H1 (cell line): ENCODE measurements around the gene TLR8. TPM values are rescaled to one million over a fixed set of nuclear protein-coding genes. Genes with fewer than 3 reads are reported as not detected.

Experiments
- CTCF ChIA-PET: fragments of 300-600 bp; sonication (Branson Sonifier 250); formaldehyde crosslinking; loops from one replicate; lab custom pipeline; 2021; ENCODE audit not compliant: partially characterized antibody; lab: Charles Lee
- POLR2A ChIA-PET: fragments of 300-600 bp; sonication (Branson Sonifier 250); formaldehyde crosslinking; loops from one replicate; lab custom pipeline; 2021; ENCODE audit warnings: inconsistent platforms; ENCODE audit not compliant: partially characterized antibody; lab: Charles Lee
- DNase-seq, 2 experiments: peaks; one replicate each; pipeline versions ENCODE4 v3.0.0 to v3.0.0-alpha.2; 2010 to 2022; ENCODE audit warnings: low spot score in 2 of 2, low read depth in 1 of 2, mixed read lengths in 1 of 2
- FAIRE-seq: peaks from 2 replicates; lab custom pipeline; 2011; peaks lifted over from hg19 to GRCh38; lab: Jason Lieb, UNC
- H2AFZ ChIP-seq: 2 replicates; pipeline ENCODE4 v1.8.1; 2012; ENCODE audit warnings: low read length, inconsistent platforms
- H2AK5ac ChIP-seq: 2 replicates; pipeline ENCODE4 v1.6.1; 2013; ENCODE audit warnings: low read depth, low read length
- H2BK120ac ChIP-seq: replicated peaks from 2 replicates; pipeline ENCODE3; 2013; ENCODE audit warnings: low read depth, low read length, inconsistent platforms
- H2BK12ac ChIP-seq: 2 replicates; pipeline ENCODE4 v1.6.1; 2013; ENCODE audit warnings: low read depth, low read length
- H2BK15ac ChIP-seq: 2 replicates; pipeline ENCODE4 v1.6.1; 2013; ENCODE audit warnings: low read length
- H2BK20ac ChIP-seq: 2 replicates; pipeline ENCODE4 v1.6.1; 2013; ENCODE audit warnings: low read length
- H2BK5ac ChIP-seq: 2 replicates; pipeline ENCODE4 v1.6.1; 2013; ENCODE audit warnings: low read depth, low read length
- H3K14ac ChIP-seq: 2 replicates; pipeline ENCODE4 v1.6.1; 2013; ENCODE audit warnings: inconsistent platforms; ENCODE audit not compliant: insufficient read length
- H3K18ac ChIP-seq: 2 replicates; pipeline ENCODE4 v1.6.1; 2013; ENCODE audit warnings: low read length; ENCODE audit errors: extremely low read depth
- H3K23ac ChIP-seq: 2 replicates; pipeline ENCODE4 v1.6.1; 2013; ENCODE audit warnings: inconsistent platforms; ENCODE audit not compliant: insufficient read length
- H3K23me2 ChIP-seq: 2 replicates; pipeline ENCODE4 v1.6.1; 2013; ENCODE audit warnings: low read depth, low read length
- H3K27ac ChIP-seq: 2 replicates; pipeline ENCODE4 v1.6.1; 2011; ENCODE audit warnings: low read depth, low read length, inconsistent platforms
- H3K27me3 ChIP-seq, 4 experiments: replicated peaks in 1 of 4; 1 replicate in 1 of 4; 2 replicates in 3 of 4; pipeline versions ENCODE4 v1.6.1 to v1.8.1; 2011 to 2013; ENCODE audit warnings: low read length in 3 of 4, mild to moderate bottlenecking in 3 of 4, inconsistent platforms in 2 of 4, mixed read lengths in 2 of 4, moderate library complexity in 1 of 4; ENCODE audit not compliant: control insufficient read depth in 3 of 4, insufficient read depth in 3 of 4; ENCODE audit errors: extremely low read depth in 1 of 4
- H3K36me3 ChIP-seq, 4 experiments: 2 replicates each; pipeline versions ENCODE4 v1.6.1 to v1.8.1; 2011 to 2013; ENCODE audit warnings: mild to moderate bottlenecking in 4 of 4, low read length in 3 of 4, moderate library complexity in 2 of 4, control low read depth in 1 of 4, inconsistent platforms in 1 of 4; ENCODE audit not compliant: insufficient read depth in 4 of 4, control insufficient read depth in 2 of 4
- H3K4ac ChIP-seq: replicated peaks from 2 replicates; pipeline ENCODE3; 2013; ENCODE audit warnings: low read length, low read depth, mixed read lengths, inconsistent platforms; ENCODE audit not compliant: insufficient read length
- H3K4me1 ChIP-seq, 4 experiments: replicated peaks in 1 of 4; 1 replicate in 1 of 4; 2 replicates in 3 of 4; pipeline versions ENCODE4 v1.6.1 to v1.8.1; 2011 to 2013; ENCODE audit warnings: low read length in 3 of 4, inconsistent platforms in 2 of 4, mixed read lengths in 1 of 4; ENCODE audit not compliant: insufficient read depth in 4 of 4, control insufficient read depth in 3 of 4
- H3K4me2 ChIP-seq, 2 experiments: 2 replicates each; pipeline versions ENCODE4 v1.6.1 to v1.8.1; 2011 to 2013; ENCODE audit warnings: low read depth in 2 of 2, low read length in 2 of 2, control low read depth in 1 of 2, inconsistent platforms in 1 of 2, mild to moderate bottlenecking in 1 of 2; ENCODE audit not compliant: insufficient read depth in 1 of 2
- H3K4me3 ChIP-seq, 4 experiments: fragments of 200-600, 300-600 bp in 1 of 4; sonication (generic), shearing (Covaris generic), sonication (Bioruptor Twin) in 1 of 4; 2 replicates each; pipeline versions ENCODE4 v1.5.1 to v1.8.1; 2011 to 2016; ENCODE audit warnings: low read length in 4 of 4, low read depth in 3 of 4, control low read depth in 2 of 4, inconsistent platforms in 2 of 4, mild to moderate bottlenecking in 2 of 4, mixed read lengths in 1 of 4, moderate library complexity in 1 of 4; ENCODE audit not compliant: insufficient read depth in 2 of 4; ENCODE audit errors: extremely low read depth in 1 of 4
- H3K56ac ChIP-seq: replicated peaks from 2 replicates; pipeline ENCODE3; 2013; ENCODE audit warnings: low read depth, mild to moderate bottlenecking, mixed read lengths, low read length, inconsistent platforms; ENCODE audit not compliant: insufficient read length
- H3K79me1 ChIP-seq: 2 replicates; pipeline ENCODE4 v1.6.1; 2013; ENCODE audit warnings: low read depth, low read length, control low read depth
- H3K79me2 ChIP-seq, 2 experiments: 2 replicates each; pipeline versions ENCODE4 v1.6.1 to v1.8.1; 2012 to 2013; ENCODE audit warnings: low read length in 2 of 2, mild to moderate bottlenecking in 2 of 2, inconsistent platforms in 1 of 2; ENCODE audit not compliant: insufficient read depth in 2 of 2, control insufficient read depth in 1 of 2
- H3K9ac ChIP-seq, 4 experiments: replicated peaks in 1 of 4; 1 replicate in 1 of 4; 2 replicates in 3 of 4; pipeline versions ENCODE4 v1.6.1 to v1.8.1; 2011 to 2013; ENCODE audit warnings: low read depth in 3 of 4, low read length in 3 of 4, control low read depth in 2 of 4, mild to moderate bottlenecking in 2 of 4, moderate library complexity in 2 of 4, inconsistent platforms in 1 of 4; ENCODE audit errors: extremely low read depth in 1 of 4
- H3K9me3 ChIP-seq, 2 experiments: 2 replicates each; pipeline versions ENCODE4 v1.6.1 to v1.8.1; 2012 to 2013; ENCODE audit warnings: mild to moderate bottlenecking in 2 of 2, moderate library complexity in 2 of 2, control low read depth in 1 of 2, inconsistent platforms in 1 of 2, low read depth in 1 of 2, low read length in 1 of 2, mixed read lengths in 1 of 2; ENCODE audit not compliant: insufficient read depth in 2 of 2
- H4K20me1 ChIP-seq, 2 experiments: replicated peaks in 1 of 2; 2 replicates each; pipeline versions ENCODE3 to v1.8.1; 2011 to 2013; ENCODE audit warnings: inconsistent platforms in 2 of 2, low read length in 2 of 2, mild to moderate bottlenecking in 1 of 2; ENCODE audit not compliant: insufficient read depth in 2 of 2, control insufficient read depth in 1 of 2
- H4K5ac ChIP-seq: 2 replicates; pipeline ENCODE4 v1.6.1; 2013; ENCODE audit warnings: low read length, low read depth, mixed read lengths, inconsistent platforms; ENCODE audit not compliant: insufficient read length
- H4K8ac ChIP-seq: 2 replicates; pipeline ENCODE4 v1.8.0; 2013; ENCODE audit warnings: mild to moderate bottlenecking, moderate library complexity, low read length, inconsistent platforms; ENCODE audit not compliant: insufficient read depth; ENCODE audit errors: extremely low read depth
- H4K91ac ChIP-seq: replicated peaks from 2 replicates; pipeline ENCODE3; 2013; ENCODE audit warnings: low read length, mixed read lengths, inconsistent platforms; ENCODE audit not compliant: insufficient read length
- CBX8 ChIP-seq: fragments of 300-800, 300-1000 bp; sonication (generic); IDR thresholded peaks from 2 replicates; pipeline ENCODE4 v1.7.1; 2016; ENCODE audit warnings: low read depth, low read length, borderline replicate concordance
- GABPA ChIP-seq: IDR thresholded peaks from 2 replicates; pipeline ENCODE4 v1.6.1; 2011; ENCODE audit warnings: mild to moderate bottlenecking, low read length, moderate library complexity, borderline replicate concordance; ENCODE audit not compliant: insufficient read depth
- MAX ChIP-seq: IDR thresholded peaks from 2 replicates; pipeline ENCODE4 v1.6.1; 2012; ENCODE audit warnings: inconsistent platforms
- SP2 ChIP-seq: IDR thresholded peaks from 2 replicates; pipeline ENCODE4 v1.6.1; 2012; ENCODE audit warnings: mild to moderate bottlenecking, low read length, inconsistent platforms
- WGBS, 2 experiments: shearing (Covaris generic) in 1 of 2; methylation state at CpG; one replicate each; pipeline versions ENCODE4 v1.1.6 to v1.1.7; 2013 to 2015; ENCODE audit warnings: low lambda C conversion rate in 2 of 2, mixed read lengths in 2 of 2, inconsistent platforms in 1 of 2, low coverage in 1 of 2, missing lambda C conversion rate in 1 of 2; ENCODE audit not compliant: insufficient replicate concordance in 2 of 2, insufficient coverage in 1 of 2, insufficient read length in 1 of 2; ENCODE audit errors: extremely low coverage in 1 of 2, missing lambda C conversion rate in 1 of 2; 5-methylcytosine and 5-hydroxymethylcytosine counted together
- polyA plus RNA-seq, 7 experiments: library from polyadenylated mRNA; depleted of rRNA in 3 of 7; stranded (reverse) in 5 of 7; unstranded in 2 of 7; fragments of >200 nt in 5 of 7; fragments of 200-250 nt in 2 of 7; gene quantifications; 1 replicate in 5 of 7; 2 replicates in 1 of 7; 4 replicates in 1 of 7; pipeline versions ENCODE4 v1.2.1 to v1.2.3, GENCODE V29; 2011 to 2013; ENCODE audit warnings: missing spikeins in 2 of 7, mixed read lengths in 2 of 7
- total RNA-seq: library from RNA; stranded (reverse); fragmentation: NEBNext Ultra II Directional; extraction: Animal tissue kit (Norgen Biotek cat#: 25700); gene quantifications from 2 replicates; pipeline ENCODE4 v1.2.1, GENCODE V29; 2021

Gene TLR8
- total and polyA plus RNA-seq, 2 of the 8 experiments (the other 6 are each of a cell fraction or from before 2014, with no cell fraction given), result not detected

GRCh38 chrX:12891171-12891570 lies 15.2 kb upstream of the TLR8 start:
- WGBS, 2 experiments, result 85% methylated on average over 4 of the region's 4 CpGs; no CpG with 5 or more reads in 1 of the 2 experiments
- Histone ChIP-seq H4K5ac (no peak overlapping the region), H3K9me3 (no peaks in the 10 kb centered on the region), H3K14ac (no peak overlapping the region), H3K27me3 (no peaks in the 10 kb centered on the region), H3K4me3 (no peak overlapping the region), H2BK120ac (no peak overlapping the region), H3K56ac (no peak overlapping the region), H4K20me1 (no peaks in the 10 kb centered on the region), H3K27ac (no peak overlapping the region), H3K23me2 (no peaks in the 10 kb centered on the region), H2BK12ac (no peak overlapping the region), H3K4me1 (no peaks in the 10 kb centered on the region), H2AK5ac (no peak overlapping the region), H3K4ac (no peak overlapping the region), H2BK20ac (no peak overlapping the region), H4K91ac (no peak overlapping the region), H2BK5ac (no peak overlapping the region), H3K79me2 (no peaks in the 10 kb centered on the region), H2AFZ (no peak overlapping the region), H3K79me1 (no peaks in the 10 kb centered on the region), H3K18ac (no peak overlapping the region), H3K36me3 (no peaks in the 10 kb centered on the region), H4K8ac (no peak overlapping the region), H3K4me2 (no peak overlapping the region), H3K23ac (no peak overlapping the region), H2BK15ac (no peak overlapping the region), H3K9ac (no peak overlapping the region)
- ChIA-PET POLR2A (no interaction called here), CTCF (interaction anchor here (2.8 kb wide), 1 partner anchor 76 kb away, joined by 8 read pairs; no protein-coding TSS in a partner anchor)
- FAIRE-seq (no peak), DNase-seq (no peak)
- TF ChIP-seq GABPA, result no peak
- TF ChIP-seq CBX8, result no peak
- TF ChIP-seq SP2, result no peak
- no peak for TF ChIP-seq MAX
